ENCODE data around the gene BAZ2B.

DNA sequence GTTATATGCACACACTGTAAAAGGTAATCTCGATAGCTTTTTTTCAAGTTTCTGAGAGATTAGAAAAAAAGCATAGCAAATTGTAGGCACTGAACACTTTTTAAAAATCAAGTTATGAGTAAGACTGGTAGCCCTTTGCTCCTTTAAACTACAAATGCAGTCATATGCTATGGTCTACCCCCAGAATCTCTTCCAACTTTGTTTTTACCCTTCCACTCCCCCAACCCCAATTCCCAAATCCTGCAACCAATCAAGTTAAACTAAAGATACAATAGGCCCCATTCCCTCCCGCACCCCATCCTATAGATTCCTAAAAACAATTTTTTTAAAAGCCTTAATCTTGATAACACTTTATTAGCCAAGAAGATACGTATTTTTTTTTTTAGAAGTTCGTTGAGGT lies 752 bp upstream of the BAZ2B start:
- TF ChIP-seq, protein P1, sequence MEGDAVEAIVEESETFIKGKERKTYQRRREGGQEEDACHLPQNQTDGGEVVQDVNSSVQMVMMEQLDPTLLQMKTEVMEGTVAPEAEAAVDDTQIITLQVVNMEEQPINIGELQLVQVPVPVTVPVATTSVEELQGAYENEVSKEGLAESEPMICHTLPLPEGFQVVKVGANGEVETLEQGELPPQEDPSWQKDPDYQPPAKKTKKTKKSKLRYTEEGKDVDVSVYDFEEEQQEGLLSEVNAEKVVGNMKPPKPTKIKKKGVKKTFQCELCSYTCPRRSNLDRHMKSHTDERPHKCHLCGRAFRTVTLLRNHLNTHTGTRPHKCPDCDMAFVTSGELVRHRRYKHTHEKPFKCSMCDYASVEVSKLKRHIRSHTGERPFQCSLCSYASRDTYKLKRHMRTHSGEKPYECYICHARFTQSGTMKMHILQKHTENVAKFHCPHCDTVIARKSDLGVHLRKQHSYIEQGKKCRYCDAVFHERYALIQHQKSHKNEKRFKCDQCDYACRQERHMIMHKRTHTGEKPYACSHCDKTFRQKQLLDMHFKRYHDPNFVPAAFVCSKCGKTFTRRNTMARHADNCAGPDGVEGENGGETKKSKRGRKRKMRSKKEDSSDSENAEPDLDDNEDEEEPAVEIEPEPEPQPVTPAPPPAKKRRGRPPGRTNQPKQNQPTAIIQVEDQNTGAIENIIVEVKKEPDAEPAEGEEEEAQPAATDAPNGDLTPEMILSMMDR (IDR thresholded peaks at IDR 0.05) = no peak
- TF ChIP-seq EP300 (IDR thresholded peaks at IDR 0.05) = no peak
- TF ChIP-seq POLR2A (IDR thresholded peaks at IDR 0.05) = no peak
